ENCODE data around the gene FBH1. TPM values are rescaled to one million over a fixed set of nuclear protein-coding genes. Genes with fewer than 3 reads are reported as not detected.

The FBH1 gene
- total and polyA plus RNA-seq, 9 of the 15 experiments (the other 6 are each of a cell fraction or from before 2014, with no cell fraction given): 13.4 to 108 (median 77.8) TPM

DNA sequence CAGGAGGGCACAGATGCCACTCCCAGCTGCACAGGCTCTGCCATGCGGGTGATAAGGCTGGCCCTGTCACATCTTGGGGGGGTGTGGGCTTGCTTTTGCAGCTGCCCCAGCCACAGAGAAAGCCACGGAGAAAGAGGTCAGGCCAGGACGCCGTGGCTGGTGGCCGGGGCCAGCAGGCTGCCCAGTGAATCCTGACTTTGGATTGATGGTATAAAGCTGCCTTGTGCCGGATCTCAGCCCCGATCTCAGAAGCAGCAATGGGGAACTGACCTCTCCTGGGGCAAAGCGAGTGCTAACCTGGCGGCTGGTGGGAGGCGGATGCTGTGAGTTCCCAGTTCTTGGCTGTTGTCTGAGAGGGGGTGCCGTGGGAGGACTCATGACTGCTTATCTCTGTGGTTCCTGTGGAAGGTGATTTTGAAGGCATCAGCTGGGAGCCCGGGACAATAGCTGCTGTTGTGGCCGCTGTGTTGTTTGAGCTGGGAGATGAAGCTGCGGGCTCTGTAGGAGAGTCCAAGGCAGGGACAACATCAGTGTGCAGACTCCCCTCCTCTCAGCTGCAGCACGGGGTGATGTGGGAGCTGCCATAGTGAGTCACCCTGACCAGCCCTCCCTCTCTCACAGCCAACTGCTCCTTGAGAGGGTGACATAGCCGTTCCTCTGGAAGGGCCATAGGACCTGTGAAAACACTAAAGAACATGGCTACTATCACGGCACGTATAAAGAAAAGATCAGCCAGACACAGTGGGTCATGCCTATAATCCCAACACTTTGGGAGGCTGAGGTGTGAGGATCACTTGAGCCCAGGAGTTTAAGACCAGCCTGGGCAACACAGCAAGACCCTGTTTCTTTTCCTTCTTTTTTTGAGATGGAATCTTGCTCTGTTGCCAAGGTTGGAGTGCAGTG, 70.3 kb downstream of the FBH1 start (continued):
- TF ChIP-seq TBP (optimal IDR thresholded peaks at IDR 0.05; ENCODE audit: low read depth, low read length): no peak
- no peak for TF ChIP-seq MEIS2 (IDR thresholded peaks at IDR 0.05; ENCODE audit: partially characterized antibody)
- no peak for TF ChIP-seq ZKSCAN3 (CRISPR knock-in tag; IDR thresholded peaks at IDR 0.05)
- TF ChIP-seq, protein P1, sequence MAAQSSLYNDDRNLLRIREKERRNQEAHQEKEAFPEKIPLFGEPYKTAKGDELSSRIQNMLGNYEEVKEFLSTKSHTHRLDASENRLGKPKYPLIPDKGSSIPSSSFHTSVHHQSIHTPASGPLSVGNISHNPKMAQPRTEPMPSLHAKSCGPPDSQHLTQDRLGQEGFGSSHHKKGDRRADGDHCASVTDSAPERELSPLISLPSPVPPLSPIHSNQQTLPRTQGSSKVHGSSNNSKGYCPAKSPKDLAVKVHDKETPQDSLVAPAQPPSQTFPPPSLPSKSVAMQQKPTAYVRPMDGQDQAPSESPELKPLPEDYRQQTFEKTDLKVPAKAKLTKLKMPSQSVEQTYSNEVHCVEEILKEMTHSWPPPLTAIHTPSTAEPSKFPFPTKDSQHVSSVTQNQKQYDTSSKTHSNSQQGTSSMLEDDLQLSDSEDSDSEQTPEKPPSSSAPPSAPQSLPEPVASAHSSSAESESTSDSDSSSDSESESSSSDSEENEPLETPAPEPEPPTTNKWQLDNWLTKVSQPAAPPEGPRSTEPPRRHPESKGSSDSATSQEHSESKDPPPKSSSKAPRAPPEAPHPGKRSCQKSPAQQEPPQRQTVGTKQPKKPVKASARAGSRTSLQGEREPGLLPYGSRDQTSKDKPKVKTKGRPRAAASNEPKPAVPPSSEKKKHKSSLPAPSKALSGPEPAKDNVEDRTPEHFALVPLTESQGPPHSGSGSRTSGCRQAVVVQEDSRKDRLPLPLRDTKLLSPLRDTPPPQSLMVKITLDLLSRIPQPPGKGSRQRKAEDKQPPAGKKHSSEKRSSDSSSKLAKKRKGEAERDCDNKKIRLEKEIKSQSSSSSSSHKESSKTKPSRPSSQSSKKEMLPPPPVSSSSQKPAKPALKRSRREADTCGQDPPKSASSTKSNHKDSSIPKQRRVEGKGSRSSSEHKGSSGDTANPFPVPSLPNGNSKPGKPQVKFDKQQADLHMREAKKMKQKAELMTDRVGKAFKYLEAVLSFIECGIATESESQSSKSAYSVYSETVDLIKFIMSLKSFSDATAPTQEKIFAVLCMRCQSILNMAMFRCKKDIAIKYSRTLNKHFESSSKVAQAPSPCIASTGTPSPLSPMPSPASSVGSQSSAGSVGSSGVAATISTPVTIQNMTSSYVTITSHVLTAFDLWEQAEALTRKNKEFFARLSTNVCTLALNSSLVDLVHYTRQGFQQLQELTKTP (IDR thresholded peaks at IDR 0.05; ENCODE audit: low read depth in 1 of 2, partially characterized antibody in 2 of 2): no peak
- no peak for TF ChIP-seq ZNF707 (CRISPR knock-in tag; conservative IDR thresholded peaks at IDR 0.05)
- TF ChIP-seq HEY1 (CRISPR knock-in tag; IDR thresholded peaks at IDR 0.05; ENCODE audit: borderline replicate concordance): no peak
- TF ChIP-seq, protein P2, sequence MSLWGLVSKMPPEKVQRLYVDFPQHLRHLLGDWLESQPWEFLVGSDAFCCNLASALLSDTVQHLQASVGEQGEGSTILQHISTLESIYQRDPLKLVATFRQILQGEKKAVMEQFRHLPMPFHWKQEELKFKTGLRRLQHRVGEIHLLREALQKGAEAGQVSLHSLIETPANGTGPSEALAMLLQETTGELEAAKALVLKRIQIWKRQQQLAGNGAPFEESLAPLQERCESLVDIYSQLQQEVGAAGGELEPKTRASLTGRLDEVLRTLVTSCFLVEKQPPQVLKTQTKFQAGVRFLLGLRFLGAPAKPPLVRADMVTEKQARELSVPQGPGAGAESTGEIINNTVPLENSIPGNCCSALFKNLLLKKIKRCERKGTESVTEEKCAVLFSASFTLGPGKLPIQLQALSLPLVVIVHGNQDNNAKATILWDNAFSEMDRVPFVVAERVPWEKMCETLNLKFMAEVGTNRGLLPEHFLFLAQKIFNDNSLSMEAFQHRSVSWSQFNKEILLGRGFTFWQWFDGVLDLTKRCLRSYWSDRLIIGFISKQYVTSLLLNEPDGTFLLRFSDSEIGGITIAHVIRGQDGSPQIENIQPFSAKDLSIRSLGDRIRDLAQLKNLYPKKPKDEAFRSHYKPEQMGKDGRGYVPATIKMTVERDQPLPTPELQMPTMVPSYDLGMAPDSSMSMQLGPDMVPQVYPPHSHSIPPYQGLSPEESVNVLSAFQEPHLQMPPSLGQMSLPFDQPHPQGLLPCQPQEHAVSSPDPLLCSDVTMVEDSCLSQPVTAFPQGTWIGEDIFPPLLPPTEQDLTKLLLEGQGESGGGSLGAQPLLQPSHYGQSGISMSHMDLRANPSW (CRISPR knock-in tag; IDR thresholded peaks at IDR 0.05): no peak
- no peak for TF ChIP-seq TEAD2 (tag; IDR thresholded peaks at IDR 0.05)
- TF ChIP-seq, protein P3, sequence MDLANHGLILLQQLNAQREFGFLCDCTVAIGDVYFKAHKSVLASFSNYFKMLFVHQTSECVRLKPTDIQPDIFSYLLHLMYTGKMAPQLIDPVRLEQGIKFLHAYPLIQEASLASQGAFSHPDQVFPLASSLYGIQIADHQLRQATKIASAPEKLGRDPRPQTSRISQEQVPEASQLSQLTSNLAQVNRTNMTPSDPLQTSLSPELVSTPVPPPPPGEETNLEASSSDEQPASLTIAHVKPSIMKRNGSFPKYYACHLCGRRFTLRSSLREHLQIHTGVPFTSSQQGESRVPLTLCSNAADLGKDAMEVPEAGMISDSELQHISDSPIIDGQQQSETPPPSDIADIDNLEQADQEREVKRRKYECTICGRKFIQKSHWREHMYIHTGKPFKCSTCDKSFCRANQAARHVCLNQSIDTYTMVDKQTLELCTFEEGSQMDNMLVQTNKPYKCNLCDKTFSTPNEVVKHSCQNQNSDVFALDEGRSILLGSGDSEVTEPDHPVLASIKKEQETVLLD (IDR thresholded peaks at IDR 0.05): peak; percentile 18; the same call in 1 of the 2 replicates
- peak; percentile 86 for TF ChIP-seq JUND (IDR thresholded peaks at IDR 0.05; ENCODE audit: borderline replicate concordance, low read depth, low read length)
- TF ChIP-seq JUND (tag; IDR thresholded peaks at IDR 0.05; ENCODE audit: borderline replicate concordance, low read depth, low read length): peak; percentile 62; the same call in 1 of the 3 replicates
- TF ChIP-seq, protein P4, sequence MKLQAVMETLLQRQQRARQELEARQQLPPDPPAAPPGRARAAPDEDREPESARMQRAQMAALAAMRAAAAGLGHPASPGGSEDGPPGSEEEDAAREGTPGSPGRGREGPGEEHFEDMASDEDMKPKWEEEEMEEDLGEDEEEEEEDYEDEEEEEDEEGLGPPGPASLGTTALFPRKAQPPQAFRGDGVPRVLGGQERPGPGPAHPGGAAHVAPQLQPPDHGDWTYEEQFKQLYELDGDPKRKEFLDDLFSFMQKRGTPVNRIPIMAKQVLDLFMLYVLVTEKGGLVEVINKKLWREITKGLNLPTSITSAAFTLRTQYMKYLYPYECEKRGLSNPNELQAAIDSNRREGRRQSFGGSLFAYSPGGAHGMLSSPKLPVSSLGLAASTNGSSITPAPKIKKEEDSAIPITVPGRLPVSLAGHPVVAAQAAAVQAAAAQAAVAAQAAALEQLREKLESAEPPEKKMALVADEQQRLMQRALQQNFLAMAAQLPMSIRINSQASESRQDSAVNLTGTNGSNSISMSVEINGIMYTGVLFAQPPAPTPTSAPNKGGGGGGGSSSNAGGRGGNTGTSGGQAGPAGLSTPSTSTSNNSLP (IDR thresholded peaks at IDR 0.05; ENCODE audit: borderline replicate concordance, low read depth, low read length): no peak
- no peak for TF ChIP-seq FOXJ2 (tag; IDR thresholded peaks at IDR 0.05)
- TF ChIP-seq, protein P5, sequence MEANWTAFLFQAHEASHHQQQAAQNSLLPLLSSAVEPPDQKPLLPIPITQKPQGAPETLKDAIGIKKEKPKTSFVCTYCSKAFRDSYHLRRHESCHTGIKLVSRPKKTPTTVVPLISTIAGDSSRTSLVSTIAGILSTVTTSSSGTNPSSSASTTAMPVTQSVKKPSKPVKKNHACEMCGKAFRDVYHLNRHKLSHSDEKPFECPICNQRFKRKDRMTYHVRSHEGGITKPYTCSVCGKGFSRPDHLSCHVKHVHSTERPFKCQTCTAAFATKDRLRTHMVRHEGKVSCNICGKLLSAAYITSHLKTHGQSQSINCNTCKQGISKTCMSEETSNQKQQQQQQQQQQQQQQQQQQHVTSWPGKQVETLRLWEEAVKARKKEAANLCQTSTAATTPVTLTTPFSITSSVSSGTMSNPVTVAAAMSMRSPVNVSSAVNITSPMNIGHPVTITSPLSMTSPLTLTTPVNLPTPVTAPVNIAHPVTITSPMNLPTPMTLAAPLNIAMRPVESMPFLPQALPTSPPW (CRISPR knock-in tag; IDR thresholded peaks at IDR 0.05): peak; percentile 57
- TF ChIP-seq NFATC3 (IDR thresholded peaks at IDR 0.05): no peak

All from K562 (cell line).